CD8-positive, alpha-beta memory T cell (primary cell): Measurements from ENCODE around the gene RUBCNL. TPM values are rescaled to one million over a fixed set of nuclear protein-coding genes. Genes with fewer than 3 reads are reported as not detected.
A peak's percentile ranks its signal among the peaks of the same experiment; 100 is the strongest.

ENCODE experiments used
- CTCF ChIA-PET: fragments of 350-600 bp; sonication (Branson Sonifier 250); formaldehyde crosslinking; loops from one replicate; lab custom pipeline; 2021; ENCODE audit warnings: antibody characterized with exemption; lab: Charles Lee
- POLR2A ChIA-PET: fragments of 350-600 bp; sonication (Branson Sonifier 250); formaldehyde crosslinking; loops from one replicate; lab custom pipeline; 2021; ENCODE audit warnings: antibody characterized with exemption; lab: Charles Lee
- DNase-seq, 5 donors: peaks; one replicate each; pipeline versions ENCODE4 v3.0.0 to v3.0.0-alpha.2; 2020 to 2022; ENCODE audit warnings: mixed read lengths in 1 of 5
- H3K27ac ChIP-seq: one replicate; pipeline ENCODE4 v1.7.0; 2013; ENCODE audit warnings: low read depth, mild to moderate bottlenecking, low read length, moderate library complexity
- H3K27me3 ChIP-seq: 2 replicates; pipeline ENCODE4 v1.7.0; 2013; ENCODE audit warnings: low read length, mild to moderate bottlenecking; ENCODE audit not compliant: insufficient read depth, poor library complexity, severe bottlenecking
- H3K36me3 ChIP-seq: 2 replicates; pipeline ENCODE4 v1.7.0; 2013; ENCODE audit warnings: mild to moderate bottlenecking, low read length, moderate library complexity; ENCODE audit not compliant: insufficient read depth
- H3K4me1 ChIP-seq: 2 replicates; pipeline ENCODE4 v1.7.0; 2013; ENCODE audit warnings: mild to moderate bottlenecking, low read length, moderate library complexity; ENCODE audit not compliant: insufficient read depth
- H3K4me3 ChIP-seq: 2 replicates; pipeline ENCODE4 v1.7.0; 2013; ENCODE audit warnings: mild to moderate bottlenecking, low read length
- H3K9me3 ChIP-seq: 2 replicates; pipeline ENCODE4 v1.7.0; 2013; ENCODE audit warnings: mild to moderate bottlenecking, low read length
- H3K27ac Mint-ChIP-seq, 8 donors: one replicate each; pipeline ENCODE4 v1.8.0; 2020 to 2021; ENCODE audit warnings: mixed read lengths in 8 of 8, mild to moderate bottlenecking in 6 of 8, inconsistent platforms in 3 of 8, moderate library complexity in 3 of 8
- H3K27me3 Mint-ChIP-seq, 2 donors: one replicate each; pipeline ENCODE4 v1.8.0; 2020 to 2021; ENCODE audit warnings: mixed read lengths in 2 of 2, mild to moderate bottlenecking in 1 of 2, moderate library complexity in 1 of 2
- H3K36me3 Mint-ChIP-seq, 3 donors: one replicate each; pipeline ENCODE4 v1.8.0; 2020 to 2021; ENCODE audit warnings: mixed read lengths in 3 of 3, inconsistent platforms in 1 of 3, mild to moderate bottlenecking in 1 of 3
- H3K4me1 Mint-ChIP-seq, 3 donors: one replicate each; pipeline ENCODE4 v1.8.0; 2020 to 2021; ENCODE audit warnings: mixed read lengths in 3 of 3, inconsistent platforms in 1 of 3, mild to moderate bottlenecking in 1 of 3
- H3K4me3 Mint-ChIP-seq, 7 donors: one replicate each; pipeline ENCODE4 v1.8.0; 2020 to 2021; ENCODE audit warnings: mixed read lengths in 7 of 7, mild to moderate bottlenecking in 6 of 7, moderate library complexity in 4 of 7, inconsistent platforms in 2 of 7
- H3K9me3 Mint-ChIP-seq, 5 donors: one replicate each; pipeline ENCODE4 v1.8.0; 2020 to 2022; ENCODE audit warnings: mixed read lengths in 5 of 5, mild to moderate bottlenecking in 3 of 5, moderate library complexity in 2 of 5, inconsistent platforms in 1 of 5
- polyA plus RNA-seq: library from polyadenylated mRNA; unstranded; fragments of 300-500 nt; fragmentation: Illumina TruSeq; gene quantifications from one replicate; pipeline ENCODE4 v1.2.3, GENCODE V29; 2021
- total RNA-seq, 2 experiments: library from RNA; stranded (reverse); gene quantifications; one replicate each; pipeline ENCODE4 v1.2.3, GENCODE V29; 2021

The RUBCNL gene
- total and polyA plus RNA-seq, 3 experiments from 2014 or later = not detected

DNA sequence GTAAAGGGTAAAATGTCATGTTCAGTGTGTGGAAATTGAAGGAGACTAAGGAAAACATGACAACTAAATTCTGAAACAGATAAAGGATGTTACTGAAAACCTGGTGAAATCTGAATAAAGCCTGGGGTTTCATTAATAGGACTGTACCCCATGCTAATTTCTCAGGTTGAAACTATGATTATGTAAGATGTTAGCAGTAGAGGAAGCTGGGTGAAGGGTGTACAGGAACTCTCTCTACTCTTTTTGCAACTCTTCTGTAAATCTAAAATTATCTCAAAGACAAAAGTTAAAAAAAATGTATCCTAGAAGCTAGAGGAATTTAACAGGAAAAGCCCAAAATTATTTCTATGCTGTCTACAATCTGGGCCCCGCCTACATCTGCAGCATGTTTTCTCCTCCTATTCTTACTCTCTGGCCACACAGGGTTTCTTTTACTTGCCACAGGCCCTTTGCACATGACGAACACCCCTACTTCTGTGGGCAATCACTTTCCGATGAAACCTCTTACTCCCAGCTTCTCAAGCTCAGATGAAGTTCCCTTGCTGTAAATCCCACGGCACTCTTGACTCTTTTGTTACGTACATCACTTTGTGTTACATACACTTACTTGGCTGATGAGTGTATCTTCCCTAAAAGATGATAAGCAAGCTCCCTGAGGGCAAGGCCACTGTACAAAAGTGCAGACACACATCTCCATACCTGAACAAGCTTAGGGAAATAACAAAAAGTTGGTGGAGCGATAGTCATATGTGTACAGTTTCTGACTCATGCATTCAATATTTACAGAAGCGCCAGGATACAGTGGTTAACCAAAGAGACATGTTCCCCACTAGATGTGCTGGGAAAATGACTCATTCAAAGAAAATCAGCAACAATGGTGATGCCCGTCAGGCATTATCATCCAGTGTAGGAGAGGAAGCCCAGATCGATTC lies 32.6 kb downstream of the RUBCNL start:
- H3K4me3 ChIP-seq = no peak overlapping the region
- Mint-ChIP-seq H3K27ac (no peak overlapping the region), H3K4me1 (peaks cover 5 to 8% (median 7%) of the 10 kb centered on the region in 3 donors), H3K4me3 (no peak overlapping the region), H3K9me3 (no peaks in the 10 kb centered on the region), H3K27me3 (peaks cover 4 to 5% of the 10 kb centered on the region in 2 donors), H3K36me3 (peaks cover 0 to 4% (median 3%) of the 10 kb centered on the region in 3 donors)
- H3K36me3 ChIP-seq = no peaks in the 10 kb centered on the region
- DNase-seq = no peak
- no peak overlapping the region for H3K27ac ChIP-seq
- H3K9me3 ChIP-seq = no peaks in the 10 kb centered on the region
- H3K4me1 ChIP-seq = no peaks in the 10 kb centered on the region
- ChIA-PET CTCF (interaction anchor here (1.2 kb wide), 1 partner anchor 33 kb away, joined by 4 read pairs; no protein-coding TSS in a partner anchor), POLR2A (no interaction called here)
- H3K27me3 ChIP-seq = no peaks in the 10 kb centered on the region

DNA sequence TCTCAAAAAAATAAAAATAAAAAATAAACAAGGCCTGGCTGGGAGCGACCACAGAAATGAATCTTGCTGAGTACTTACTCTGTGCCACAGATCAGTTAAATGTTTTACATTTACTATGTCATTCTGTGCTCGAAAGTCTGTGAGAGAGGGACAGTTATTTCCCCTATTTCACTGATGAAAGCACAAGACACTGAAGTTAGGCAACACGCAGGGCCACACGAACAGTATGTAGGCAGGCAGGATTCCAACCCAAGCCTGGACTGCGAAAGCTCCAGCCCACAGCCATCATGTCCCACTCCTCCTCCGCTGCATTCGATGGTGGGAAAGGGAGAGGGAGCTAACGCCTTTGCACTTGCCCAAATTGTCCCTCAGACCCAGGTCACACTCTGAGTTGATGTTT lies 34.2 kb downstream of the RUBCNL start:
- H3K9me3 Mint-ChIP-seq = no peaks in the 10 kb centered on the region

GRCh38 chr13:46350003-46350402 lies 37.0 kb downstream of the RUBCNL start:
- no peak overlapping the region for H3K27ac ChIP-seq
- H3K4me1 Mint-ChIP-seq = peaks cover 5 to 7% (median 7%) of the 10 kb centered on the region in 3 donors
- H3K9me3 ChIP-seq = no peaks in the 10 kb centered on the region
- peaks cover 9 to 18% of the 10 kb centered on the region in 2 donors for H3K27me3 Mint-ChIP-seq
- DNase-seq = no peak
- H3K4me1 ChIP-seq = no peaks in the 10 kb centered on the region
- H3K4me3 ChIP-seq = no peak overlapping the region
- ChIA-PET CTCF (no interaction called here), POLR2A (interaction anchor here (0.7 kb wide), 1 partner anchor 302 kb away, joined by 6 read pairs; no protein-coding TSS in a partner anchor)
- no peaks in the 10 kb centered on the region for H3K9me3 Mint-ChIP-seq
- no peaks in the 10 kb centered on the region for H3K27me3 ChIP-seq
- no peak overlapping the region for H3K27ac Mint-ChIP-seq
- no peaks in the 10 kb centered on the region for H3K36me3 ChIP-seq
- peaks cover 0 to 8% (median 3%) of the 10 kb centered on the region in 3 donors for H3K36me3 Mint-ChIP-seq
- H3K4me3 Mint-ChIP-seq = no peak overlapping the region

More for the DNA sequence above, 34.2 kb downstream of the RUBCNL start:
- Mint-ChIP-seq H3K27ac (peak overlapping the region in 1 of 8 donors; percentile 29), H3K27me3 (peaks cover 5 to 11% of the 10 kb centered on the region in 2 donors), H3K4me3 (no peak overlapping the region), H3K4me1 (peaks cover 5 to 8% (median 7%) of the 10 kb centered on the region in 3 donors), H3K36me3 (peaks cover 0 to 7% (median 3%) of the 10 kb centered on the region in 3 donors)
- ChIA-PET CTCF (no interaction called here), POLR2A (no interaction called here)
- Histone ChIP-seq H3K9me3 (no peaks in the 10 kb centered on the region), H3K36me3 (no peaks in the 10 kb centered on the region), H3K4me1 (no peaks in the 10 kb centered on the region), H3K27me3 (no peaks in the 10 kb centered on the region), H3K4me3 (no peak overlapping the region), H3K27ac (no peak overlapping the region)
- DNase-seq = no peak

- Mint-ChIP-seq H3K9me3 (no peaks in the 10 kb centered on the region), H3K36me3 (peaks cover 0 to 4% (median 0%) of the 10 kb centered on the region in 3 donors), H3K4me1 (no peaks in the 10 kb centered on the region), H3K27ac (no peak overlapping the region), H3K4me3 (no peak overlapping the region), H3K27me3 (peaks cover 7 to 18% of the 10 kb centered on the region in 2 donors)
- Histone ChIP-seq H3K9me3 (no peaks in the 10 kb centered on the region), H3K36me3 (no peaks in the 10 kb centered on the region), H3K27ac (no peak overlapping the region), H3K27me3 (no peaks in the 10 kb centered on the region), H3K4me1 (no peaks in the 10 kb centered on the region), H3K4me3 (no peak overlapping the region)
- POLR2A ChIA-PET = no interaction called here
- CTCF ChIA-PET = interaction anchor here (0.7 kb wide), 1 partner anchor 166 kb away, joined by 3 read pairs; no protein-coding TSS in a partner anchor
- no peak for DNase-seq
Measured at GRCh38 chr13:46348961-46349360, 38.1 kb downstream of the RUBCNL start.

DNA sequence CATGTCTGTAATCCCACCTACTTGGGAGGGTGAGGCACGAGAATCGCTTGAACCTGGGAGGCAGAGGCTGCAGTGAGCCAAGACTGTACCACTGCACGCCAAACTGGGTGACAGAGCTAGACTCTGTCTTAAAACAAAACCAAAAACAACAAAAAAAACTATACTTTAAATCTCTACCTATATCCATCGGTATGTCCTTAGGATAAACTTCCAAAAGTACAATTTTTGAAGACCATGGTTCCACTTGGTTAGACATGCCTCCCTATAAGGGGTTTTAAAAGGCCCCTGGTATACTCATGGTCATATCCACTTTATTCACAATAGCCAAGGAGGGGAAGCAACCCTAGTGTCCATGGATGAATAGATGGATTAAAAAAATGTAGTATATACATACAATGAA lies 39.8 kb downstream of the RUBCNL start:
- DNase-seq = no peak
- Histone ChIP-seq H3K36me3 (no peaks in the 10 kb centered on the region), H3K4me1 (no peaks in the 10 kb centered on the region), H3K27me3 (no peaks in the 10 kb centered on the region), H3K4me3 (no peak overlapping the region), H3K27ac (no peak overlapping the region), H3K9me3 (no peaks in the 10 kb centered on the region)
- ChIA-PET POLR2A (no interaction called here), CTCF (no interaction called here)
- H3K27me3 Mint-ChIP-seq = peaks cover 7 to 18% of the 10 kb centered on the region in 2 donors
- H3K4me1 Mint-ChIP-seq = no peaks in the 10 kb centered on the region
- H3K4me3 Mint-ChIP-seq = no peak overlapping the region
- peaks cover 0 to 4% (median 0%) of the 10 kb centered on the region in 3 donors for H3K36me3 Mint-ChIP-seq
- no peaks in the 10 kb centered on the region for H3K9me3 Mint-ChIP-seq
- no peak overlapping the region for H3K27ac Mint-ChIP-seq

- no peak overlapping the region for H3K4me3 Mint-ChIP-seq
- H3K9me3 Mint-ChIP-seq = no peaks in the 10 kb centered on the region
- peaks cover 7 to 18% of the 10 kb centered on the region in 2 donors for H3K27me3 Mint-ChIP-seq
- Histone ChIP-seq H3K9me3 (no peaks in the 10 kb centered on the region), H3K36me3 (no peaks in the 10 kb centered on the region), H3K4me3 (no peak overlapping the region), H3K4me1 (peaks cover 7% of the 10 kb centered on the region), H3K27me3 (no peaks in the 10 kb centered on the region), H3K27ac (no peak overlapping the region)
- H3K36me3 Mint-ChIP-seq = peaks cover 0 to 4% (median 0%) of the 10 kb centered on the region in 3 donors
- no peak for DNase-seq
- POLR2A ChIA-PET = interaction anchor here (0.6 kb wide), 1 partner anchor 223 kb away, joined by 3 read pairs; no protein-coding TSS in a partner anchor
- H3K4me1 Mint-ChIP-seq = peaks cover 6 to 14% (median 9%) of the 10 kb centered on the region in 3 donors
- H3K27ac Mint-ChIP-seq = no peak overlapping the region
- CTCF ChIA-PET = no interaction called here
Measured at GRCh38 chr13:46345866-46346265, 41.2 kb downstream of the RUBCNL start.

- Histone ChIP-seq H3K36me3 (no peaks in the 10 kb centered on the region), H3K9me3 (no peaks in the 10 kb centered on the region), H3K4me1 (peaks cover 9% of the 10 kb centered on the region), H3K4me3 (no peak overlapping the region), H3K27me3 (no peaks in the 10 kb centered on the region), H3K27ac (no peak overlapping the region)
- ChIA-PET POLR2A (interaction anchor here (0.6 kb wide), 1 partner anchor 223 kb away, joined by 3 read pairs; no protein-coding TSS in a partner anchor), CTCF (interaction anchor here (0.8 kb wide), 1 partner anchor 24 kb away, joined by 5 read pairs; no protein-coding TSS in a partner anchor)
- Mint-ChIP-seq H3K4me3 (no peak overlapping the region), H3K36me3 (peaks cover 0 to 4% (median 0%) of the 10 kb centered on the region in 3 donors), H3K9me3 (no peaks in the 10 kb centered on the region), H3K27ac (no peak overlapping the region), H3K4me1 (peaks cover 7 to 14% (median 14%) of the 10 kb centered on the region in 3 donors), H3K27me3 (peaks cover 7 to 15% of the 10 kb centered on the region in 2 donors)
- DNase-seq = no peak
Measured at GRCh38 chr13:46345398-46345797, 41.7 kb downstream of the RUBCNL start.
